ENCODE data around the gene MT1B. TPM values are rescaled to one million over a fixed set of nuclear protein-coding genes. Genes with fewer than 3 reads are reported as not detected.
A peak's percentile ranks its signal among the peaks of the same experiment; 100 is the strongest.

MT1B gene
- total RNA-seq, 4 donors from 2014 or later, result not detected

- no peak overlapping the region for H3K4me3 ChIP-seq
- TF ChIP-seq POLR2AphosphoS5 (IDR thresholded peaks at IDR 0.05), result no peak
- no peak for TF ChIP-seq POLR2A (IDR thresholded peaks at IDR 0.05)
- TF ChIP-seq EP300 (IDR thresholded peaks at IDR 0.05), result no peak
- H3K27ac ChIP-seq, result no peak overlapping the region
- no peak for DNase-seq (ENCODE audit: low spot score in 2 of 2)
- H3K4me1 ChIP-seq, result peaks cover 14% of the 10 kb centered on the region
- WGBS, result 55% methylated on average over 1 of the region's 1 CpG
- no peaks in the 10 kb centered on the region for H3K9me3 ChIP-seq
- peaks cover 17% of the 10 kb centered on the region for H3K27me3 ChIP-seq
- H3K36me3 ChIP-seq, result no peaks in the 10 kb centered on the region
These were observed 6.4 kb upstream of the MT1B start for GRCh38 chr16:56645311-56645710.

- peaks cover 18% of the 10 kb centered on the region for H3K27me3 ChIP-seq
- DNase-seq (ENCODE audit: low spot score in 2 of 2), result no peak
- H3K4me3 ChIP-seq, result no peak overlapping the region
- TF ChIP-seq POLR2AphosphoS5 (IDR thresholded peaks at IDR 0.05), result no peak
- TF ChIP-seq CTCF (IDR thresholded peaks at IDR 0.05), result no peak
- no peak for TF ChIP-seq POLR2A (IDR thresholded peaks at IDR 0.05)
- TF ChIP-seq EP300 (IDR thresholded peaks at IDR 0.05), result no peak
- H3K9me3 ChIP-seq, result no peaks in the 10 kb centered on the region
- 50% methylated on average over 1 of the region's 1 CpG for WGBS
- no peak overlapping the region for H3K27ac ChIP-seq
- no peaks in the 10 kb centered on the region for H3K36me3 ChIP-seq
- H3K4me1 ChIP-seq, result peaks cover 14% of the 10 kb centered on the region
These were observed 5.8 kb upstream of the MT1B start for GRCh38 chr16:56645838-56646237.

- no peak overlapping the region for H3K27ac ChIP-seq
- H3K4me3 ChIP-seq, result no peak overlapping the region
- 66% methylated on average over 25 of the region's 33 CpGs for WGBS
- peaks cover 19% of the 10 kb centered on the region for H3K27me3 ChIP-seq
- TF ChIP-seq CTCF (IDR thresholded peaks at IDR 0.05) (no peak), EP300 (IDR thresholded peaks at IDR 0.05) (no peak), POLR2A (IDR thresholded peaks at IDR 0.05) (no peak), POLR2AphosphoS5 (IDR thresholded peaks at IDR 0.05) (no peak)
- peak in 1 of 2 donors; percentile 70 for DNase-seq (ENCODE audit: low spot score in 2 of 2)
- H3K36me3 ChIP-seq, result no peaks in the 10 kb centered on the region
- no peaks in the 10 kb centered on the region for H3K9me3 ChIP-seq
- peaks cover 12% of the 10 kb centered on the region for H3K4me1 ChIP-seq
These were observed 3.9 kb upstream of the MT1B start for GRCh38 chr16:56647641-56648431.

- Histone ChIP-seq H3K4me3 (no peak overlapping the region), H3K27ac (no peak overlapping the region), H3K9me3 (no peaks in the 10 kb centered on the region), H3K27me3 (peaks cover 19% of the 10 kb centered on the region), H3K4me1 (no peaks in the 10 kb centered on the region), H3K36me3 (no peaks in the 10 kb centered on the region)
- WGBS, result 92% methylated on average over 2 of the region's 2 CpGs
- no peak for DNase-seq (ENCODE audit: low spot score in 2 of 2)
- TF ChIP-seq CTCF (IDR thresholded peaks at IDR 0.05), result no peak
- TF ChIP-seq POLR2A (IDR thresholded peaks at IDR 0.05), result no peak
- TF ChIP-seq EP300 (IDR thresholded peaks at IDR 0.05), result no peak
- no peak for TF ChIP-seq POLR2AphosphoS5 (IDR thresholded peaks at IDR 0.05)
These were observed 2.4 kb upstream of the MT1B start for GRCh38 chr16:56649271-56649670.

- Histone ChIP-seq H3K27ac (no peak overlapping the region), H3K27me3 (peaks cover 19% of the 10 kb centered on the region), H3K4me3 (no peak overlapping the region), H3K9me3 (no peaks in the 10 kb centered on the region), H3K36me3 (no peaks in the 10 kb centered on the region), H3K4me1 (no peaks in the 10 kb centered on the region)
- WGBS, result 75% methylated on average over 3 of the region's 3 CpGs
- no peak for DNase-seq (ENCODE audit: low spot score in 2 of 2)
- TF ChIP-seq POLR2A (IDR thresholded peaks at IDR 0.05) (no peak), POLR2AphosphoS5 (IDR thresholded peaks at IDR 0.05) (no peak), CTCF (IDR thresholded peaks at IDR 0.05) (no peak), EP300 (IDR thresholded peaks at IDR 0.05) (no peak)
These were observed 1.9 kb upstream of the MT1B start for GRCh38 chr16:56649820-56650219.
